GM21529 (cell line): Measurements from ENCODE around the gene CAPN12.

Source experiments
- ATAC-seq: cut with Tn5 transposase; IDR thresholded peaks from one replicate; pipeline ENCODE4 v1.9.1; 2021; ENCODE audit not compliant: unreplicated experiment

CAPN12 gene

DNA sequence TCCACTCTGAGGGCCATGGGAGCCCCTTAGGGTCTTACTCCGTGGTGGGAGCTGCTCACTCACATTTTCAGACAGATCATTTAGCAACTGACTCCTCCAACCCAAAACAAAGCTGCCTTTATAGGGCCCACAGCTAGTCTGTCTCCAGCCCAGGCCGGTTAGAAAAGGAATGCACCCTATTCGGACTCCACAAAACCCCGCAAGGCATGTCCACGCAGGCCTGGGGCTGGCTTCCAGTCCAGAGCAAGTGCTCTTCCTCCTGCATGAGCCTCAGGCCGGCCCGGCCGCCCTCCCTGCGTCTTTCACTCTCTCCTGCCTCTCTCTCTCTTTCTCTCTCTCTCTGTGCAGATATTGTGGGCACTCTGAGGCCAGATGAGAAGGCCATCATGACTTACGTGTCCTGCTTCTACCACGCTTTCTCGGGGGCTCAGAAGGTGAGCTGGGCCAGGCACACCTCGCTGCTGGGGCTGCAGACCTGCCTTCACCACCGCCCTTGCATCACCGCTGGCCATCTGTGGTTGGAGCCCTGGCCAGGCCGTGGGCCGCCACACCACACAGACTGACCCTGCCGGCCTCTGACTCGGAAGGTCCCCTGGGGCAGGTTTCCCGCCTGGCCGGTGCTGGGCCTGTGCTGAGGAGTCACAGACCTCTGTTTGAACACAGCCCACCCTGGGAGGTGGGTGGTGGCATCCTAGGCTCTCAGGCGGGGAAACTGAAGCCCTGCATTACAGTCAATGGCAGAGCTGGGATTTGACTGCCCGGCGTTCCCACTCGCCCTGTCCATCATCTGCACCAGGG is 33.1 kb downstream of the CAPN12 start:
- ATAC-seq = no peak

DNA sequence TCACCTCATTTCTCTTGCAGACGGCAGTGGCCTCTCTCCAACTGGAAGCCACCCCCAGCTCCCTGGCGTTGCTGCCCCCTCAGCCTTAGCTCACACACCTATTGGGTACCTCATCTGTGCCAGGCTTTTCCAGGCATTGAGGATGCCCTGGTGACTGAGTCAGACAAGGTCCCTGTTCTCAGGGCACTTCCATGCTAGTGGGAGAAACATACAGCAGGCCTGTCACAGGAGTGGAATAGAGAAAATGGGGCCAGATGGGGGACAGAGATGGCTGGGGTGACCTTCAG is 33.9 kb downstream of the CAPN12 start:
- ATAC-seq = no peak

DNA sequence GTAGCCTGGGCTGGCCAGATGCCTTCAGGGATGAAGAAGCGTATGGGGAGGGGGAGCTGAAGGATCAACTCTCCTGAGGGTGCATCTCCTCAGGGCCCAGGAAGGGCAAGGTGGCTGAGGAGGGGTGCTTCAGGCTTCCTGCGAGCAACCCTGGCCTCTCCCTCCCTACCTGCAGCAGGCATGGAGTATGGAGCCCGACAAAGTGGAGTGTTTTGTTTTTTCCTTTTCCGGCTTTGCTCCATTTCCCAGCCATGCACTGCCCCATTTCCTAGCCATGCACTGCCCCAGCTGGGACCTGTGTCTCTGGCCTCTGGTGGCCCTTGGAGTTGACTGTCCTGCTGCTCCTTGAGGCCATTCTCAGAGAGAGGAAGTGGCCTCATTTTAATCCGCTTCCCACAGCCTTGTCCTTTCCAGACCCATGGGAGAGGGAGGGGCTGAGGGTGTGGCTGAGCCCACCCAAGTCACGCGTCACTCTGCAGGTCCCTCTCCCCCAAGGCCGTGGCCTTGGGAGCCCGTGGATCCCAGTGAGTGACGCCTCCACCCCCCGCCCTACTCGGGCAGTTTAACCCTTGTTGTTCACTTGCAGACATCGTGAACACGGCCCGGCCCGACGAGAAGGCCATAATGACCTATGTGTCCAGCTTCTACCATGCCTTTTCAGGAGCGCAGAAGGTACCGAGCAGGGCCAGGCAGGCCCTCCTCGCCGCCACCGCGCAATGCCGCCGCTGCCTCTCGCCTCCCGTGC is 34.4 kb downstream of the CAPN12 start:
- ATAC-seq = no peak

DNA sequence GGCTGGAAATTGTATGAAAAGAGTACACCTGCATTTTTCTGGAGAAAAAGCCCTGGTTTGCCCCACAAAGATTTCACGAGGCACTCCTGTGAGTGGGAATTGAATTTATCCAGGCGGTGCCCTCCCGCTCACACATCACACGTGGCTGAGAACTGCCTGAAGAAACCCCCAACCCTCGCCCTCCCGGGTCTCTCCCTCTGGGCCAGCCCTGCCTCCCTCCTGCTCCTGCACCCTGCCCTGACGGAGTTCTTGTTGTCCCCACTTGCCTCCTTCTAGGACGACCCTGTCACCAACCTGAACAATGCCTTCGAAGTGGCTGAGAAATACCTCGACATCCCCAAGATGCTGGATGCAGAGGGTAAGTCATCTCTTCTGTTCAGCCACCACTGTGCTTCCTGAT is 35.2 kb downstream of the CAPN12 start:
- no peak for ATAC-seq

DNA sequence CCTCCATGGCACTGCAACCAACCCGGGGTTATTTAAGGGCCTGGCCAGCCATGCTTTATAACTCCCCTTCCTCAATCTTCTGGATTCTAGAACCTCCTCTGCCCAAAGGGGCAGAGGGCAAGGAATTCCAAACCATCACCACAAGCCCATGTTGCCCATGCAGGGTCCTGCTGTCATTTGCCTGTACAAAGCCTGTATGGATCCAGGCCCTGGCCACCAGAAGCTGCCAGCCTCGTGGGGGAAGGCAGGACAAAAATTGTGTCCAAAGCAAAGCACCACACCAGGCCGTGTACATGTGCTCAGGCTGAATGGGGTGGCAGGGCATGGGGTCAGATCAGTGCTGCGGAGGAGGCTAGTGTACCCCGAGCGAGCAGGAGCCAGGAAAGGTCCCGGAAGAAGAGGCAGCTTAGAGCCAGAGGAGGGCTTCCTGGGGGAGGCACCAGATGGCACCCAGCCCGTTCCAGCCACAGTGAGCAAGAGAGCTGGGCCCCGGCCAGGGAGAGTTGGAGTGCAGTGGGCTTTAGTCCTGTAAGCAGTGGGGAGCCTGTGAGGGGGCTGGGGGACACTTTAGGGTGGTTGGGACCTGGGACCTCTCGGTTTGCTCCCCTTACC is 35.8 kb downstream of the CAPN12 start:
- no peak for ATAC-seq

DNA sequence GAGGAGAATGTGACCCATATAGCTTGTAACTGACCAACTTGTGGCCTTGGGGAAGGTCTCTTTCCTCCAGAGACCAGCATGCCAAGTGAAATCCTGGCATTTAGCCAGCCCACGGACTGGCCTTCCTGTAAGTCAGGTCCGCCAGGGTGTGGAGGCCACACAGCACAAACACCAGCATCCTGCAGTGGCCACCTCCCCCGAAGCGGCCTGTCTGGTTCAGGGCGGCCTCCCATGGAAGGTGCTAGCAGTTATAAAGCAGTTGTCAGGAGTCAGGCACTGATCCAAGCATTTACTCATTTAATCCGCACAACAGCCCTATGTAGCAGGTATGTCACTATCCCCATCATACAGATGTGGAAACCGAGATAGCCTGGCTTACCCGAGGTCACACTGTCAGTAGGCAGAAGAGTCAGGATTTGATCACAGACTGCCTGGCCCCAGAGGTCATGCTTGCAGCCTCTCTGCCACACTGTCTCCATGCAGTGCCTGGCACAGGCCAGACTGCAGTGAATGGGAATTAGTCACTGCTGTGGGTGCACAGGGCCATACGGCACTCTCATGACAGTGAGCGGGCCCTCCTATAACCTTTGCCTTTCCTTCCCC is 36.7 kb downstream of the CAPN12 start:
- ATAC-seq = no peak

DNA sequence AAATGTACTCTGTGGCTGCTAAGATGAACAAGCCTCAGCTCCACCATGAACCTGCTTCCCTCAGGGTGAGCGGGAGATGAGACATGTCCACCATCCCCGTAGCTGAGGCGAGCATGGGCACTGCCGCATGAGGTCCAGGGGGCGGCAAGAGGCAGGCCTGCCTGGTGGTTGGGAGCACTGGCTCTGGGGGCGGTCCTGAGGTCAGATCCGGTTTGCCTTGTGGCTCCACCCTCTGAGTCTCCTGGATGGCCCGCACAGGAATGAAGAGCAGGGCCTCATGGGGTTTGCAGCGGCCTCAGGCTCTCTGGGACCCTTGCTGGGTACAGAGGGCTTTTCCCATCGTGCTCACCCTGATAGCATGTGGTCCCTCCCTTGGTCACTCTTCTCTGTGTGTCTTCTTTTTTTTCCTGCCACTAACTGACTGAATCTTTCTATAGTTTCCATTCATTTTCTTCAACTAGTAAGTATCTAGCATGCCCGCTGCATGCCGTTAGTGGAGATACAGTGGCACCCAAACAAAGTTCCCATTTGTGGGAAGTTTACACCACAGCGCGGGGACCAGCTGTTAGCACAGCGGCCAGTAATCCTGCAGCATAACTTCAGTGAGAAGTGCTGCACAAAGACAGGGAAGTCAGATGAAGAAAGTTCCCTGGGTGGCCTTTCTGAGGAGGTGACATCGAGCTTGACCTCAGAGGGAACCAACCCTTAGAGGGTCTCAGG is 37.3 kb downstream of the CAPN12 start:
- ATAC-seq = no peak

DNA sequence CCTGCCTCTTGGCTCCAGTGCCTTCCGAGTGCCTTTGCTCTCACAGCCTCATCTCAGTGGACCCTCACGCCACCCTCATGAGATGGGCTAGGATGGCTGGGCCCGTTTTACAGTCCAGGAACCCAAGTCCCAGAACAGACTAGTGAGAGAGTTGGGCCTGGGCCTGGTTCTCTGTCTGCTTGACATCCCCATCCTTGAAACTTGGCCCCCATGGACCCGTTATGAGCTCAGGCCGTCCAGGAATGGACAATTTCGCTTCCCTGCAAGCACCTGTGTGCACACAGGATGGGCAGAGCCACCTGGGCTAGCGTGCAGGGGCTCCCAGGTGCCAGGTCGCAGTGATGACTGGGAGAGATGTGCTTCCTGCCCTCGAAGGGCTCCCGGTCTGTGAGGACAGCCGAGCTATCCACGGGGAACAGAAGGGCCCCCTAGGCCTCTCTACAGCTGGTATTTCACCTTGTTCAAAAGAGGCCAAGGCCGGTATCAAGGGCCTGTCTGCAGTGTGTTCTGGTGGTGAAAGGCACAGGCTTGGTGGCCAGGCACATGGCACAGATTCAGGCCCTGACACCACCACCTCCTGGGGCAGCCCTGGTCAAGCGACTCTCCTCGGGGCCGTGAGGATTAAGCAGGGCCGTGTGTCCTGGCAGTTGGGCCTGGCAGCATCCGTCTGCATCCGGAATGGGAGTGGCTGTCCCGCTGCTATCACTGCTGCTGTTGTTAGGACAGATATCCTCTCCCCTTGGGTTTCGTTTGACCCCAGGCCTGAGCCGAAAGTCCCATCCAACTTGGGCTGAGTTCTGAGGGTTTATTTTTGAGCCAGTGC is 38.9 kb downstream of the CAPN12 start:
- ATAC-seq = no peak

DNA sequence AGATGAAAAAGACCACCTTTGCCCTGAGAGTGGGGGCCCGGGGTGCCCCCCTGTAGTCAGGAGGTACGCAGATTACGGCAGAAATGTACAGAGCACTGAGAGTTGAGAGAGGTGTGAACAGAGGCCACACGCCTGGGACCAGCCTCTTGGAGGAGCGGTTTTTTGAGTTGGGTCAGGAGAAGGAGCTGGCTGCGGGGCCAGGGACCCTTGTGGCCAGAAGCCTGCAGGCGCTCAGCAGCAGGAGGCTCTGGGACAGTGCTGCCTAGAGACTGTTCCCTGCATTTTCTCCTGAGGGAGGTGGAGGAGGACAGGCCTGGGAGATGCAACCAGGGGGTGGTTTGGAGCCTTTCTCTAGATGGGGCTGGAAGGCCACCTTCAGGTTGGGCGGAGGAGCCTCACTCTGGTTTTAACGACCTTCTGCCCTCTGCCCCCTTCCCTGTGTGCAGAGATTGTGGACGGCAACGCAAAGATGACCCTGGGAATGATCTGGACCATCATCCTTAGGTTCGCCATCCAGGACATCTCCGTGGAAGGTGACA is 39.7 kb downstream of the CAPN12 start:
- no peak for ATAC-seq

DNA sequence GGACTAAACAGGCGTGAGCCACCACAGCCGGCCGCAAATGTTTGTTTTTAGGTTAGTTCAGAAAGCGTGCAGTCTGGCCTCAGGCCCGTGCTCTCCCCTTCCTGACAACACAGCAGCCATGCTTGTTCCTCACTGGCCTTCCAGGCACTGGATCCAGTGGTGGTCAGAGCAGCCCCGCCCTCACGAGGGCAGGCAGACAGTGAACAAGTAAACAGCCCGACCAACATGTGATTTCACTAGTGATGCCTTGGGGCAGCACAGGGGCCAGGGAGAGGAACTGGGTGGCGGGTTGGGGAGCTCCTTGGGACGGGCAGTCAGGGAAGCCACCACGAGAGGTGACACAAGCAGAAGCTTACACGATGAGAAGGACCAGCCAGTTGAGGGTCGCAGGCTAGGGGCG is 40.8 kb downstream of the CAPN12 start:
- no peak for ATAC-seq

DNA sequence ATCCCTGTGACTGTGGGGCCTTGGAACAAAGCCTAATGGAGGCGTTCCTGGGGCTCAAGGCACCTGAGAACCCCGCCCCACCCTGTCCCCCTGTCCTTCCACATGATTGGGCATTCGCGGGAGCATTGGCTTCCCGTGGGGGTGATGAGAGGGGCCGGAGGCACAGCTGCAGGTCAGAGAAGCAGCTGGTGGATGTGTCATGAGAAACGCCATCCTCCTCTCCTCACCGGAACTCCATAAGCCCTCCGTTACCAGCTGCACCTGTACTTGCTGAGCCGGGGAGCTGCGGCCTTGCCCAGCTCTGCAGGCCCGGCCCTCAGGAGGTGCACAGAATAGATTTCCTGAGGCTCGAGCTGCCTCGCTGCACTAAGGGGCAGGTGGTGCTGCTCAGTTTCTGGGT is 42.0 kb downstream of the CAPN12 start:
- no peak for ATAC-seq

DNA sequence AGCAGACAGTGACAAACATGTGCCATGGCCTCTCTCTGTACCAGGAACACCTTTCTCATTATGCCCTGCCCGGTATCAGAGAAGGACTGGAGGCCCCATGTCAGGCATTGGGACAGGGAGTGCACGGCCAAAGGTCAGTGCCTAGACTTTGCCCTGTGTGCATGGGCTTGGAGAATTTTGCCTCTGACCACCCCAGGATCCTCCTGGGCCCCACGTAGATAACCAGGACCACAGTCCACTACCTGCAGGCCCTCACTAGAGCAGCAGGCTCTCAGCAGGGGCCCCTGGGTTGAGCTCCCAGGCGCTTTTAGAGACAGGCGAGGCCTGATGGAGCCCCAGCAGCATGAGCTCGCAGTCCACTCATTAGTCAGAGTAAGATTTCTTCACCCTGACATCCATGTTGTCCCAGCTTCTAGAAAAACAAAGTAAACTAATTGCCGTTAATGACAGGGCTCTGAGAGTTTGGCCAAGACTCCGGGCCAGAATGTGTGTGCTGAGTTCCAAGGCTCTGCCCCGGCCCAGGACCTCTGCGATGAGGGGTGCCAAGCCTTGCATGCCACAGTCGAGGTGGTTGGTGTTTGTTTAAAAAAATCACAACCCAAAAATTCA is 42.7 kb downstream of the CAPN12 start:
- ATAC-seq = no peak

DNA sequence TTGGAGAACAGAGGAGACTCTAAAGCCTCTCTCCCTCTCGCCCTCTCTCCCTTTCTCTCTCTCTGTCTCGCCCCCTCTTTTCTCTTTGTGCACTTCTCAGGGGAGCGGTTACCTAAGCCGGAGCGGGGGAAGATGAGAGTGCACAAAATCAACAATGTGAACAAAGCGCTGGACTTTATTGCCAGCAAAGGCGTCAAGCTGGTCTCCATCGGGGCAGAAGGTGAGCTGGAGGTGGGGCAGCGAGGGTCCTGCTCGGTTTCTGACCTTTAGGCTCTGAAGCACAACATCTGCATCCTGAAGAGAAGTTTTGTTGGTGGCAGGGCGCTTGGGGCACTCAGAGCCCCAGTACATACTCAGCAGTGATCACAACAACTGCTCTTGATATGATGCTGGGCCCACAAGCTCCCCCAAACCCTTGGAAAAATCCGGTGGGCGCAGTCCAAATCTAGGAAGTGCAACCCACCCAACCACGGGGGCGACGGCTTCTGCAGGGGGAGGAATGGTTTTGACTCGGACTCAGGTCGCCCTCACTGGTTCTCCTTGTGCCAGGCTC is 43.3 kb downstream of the CAPN12 start:
- no peak for ATAC-seq

DNA sequence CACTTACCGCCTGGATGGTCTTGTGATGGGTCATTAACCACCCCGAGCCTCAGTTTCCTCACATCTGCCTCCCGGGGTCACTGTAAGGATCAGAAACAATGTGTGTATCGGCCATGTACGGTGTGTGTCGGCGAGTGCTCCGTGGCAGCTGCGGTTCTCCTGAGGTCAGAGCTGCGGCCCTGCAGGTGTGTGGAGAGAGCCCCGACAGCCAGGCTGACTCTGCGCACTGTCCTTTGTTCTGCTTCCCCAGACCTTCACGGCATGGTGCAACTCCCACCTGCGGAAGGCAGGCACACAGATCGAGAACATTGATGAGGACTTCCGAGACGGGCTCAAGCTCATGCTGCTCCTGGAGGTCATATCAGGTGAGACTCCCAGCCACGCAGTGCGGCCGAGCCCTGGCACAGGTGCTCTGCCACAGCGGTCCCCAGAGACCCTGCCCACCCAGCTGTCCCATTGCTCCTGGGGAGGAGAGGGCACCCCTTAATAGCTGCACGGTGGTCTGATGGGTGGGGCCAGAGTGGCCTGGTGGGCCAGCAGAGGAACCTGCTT is 43.8 kb downstream of the CAPN12 start:
- ATAC-seq = no peak

DNA sequence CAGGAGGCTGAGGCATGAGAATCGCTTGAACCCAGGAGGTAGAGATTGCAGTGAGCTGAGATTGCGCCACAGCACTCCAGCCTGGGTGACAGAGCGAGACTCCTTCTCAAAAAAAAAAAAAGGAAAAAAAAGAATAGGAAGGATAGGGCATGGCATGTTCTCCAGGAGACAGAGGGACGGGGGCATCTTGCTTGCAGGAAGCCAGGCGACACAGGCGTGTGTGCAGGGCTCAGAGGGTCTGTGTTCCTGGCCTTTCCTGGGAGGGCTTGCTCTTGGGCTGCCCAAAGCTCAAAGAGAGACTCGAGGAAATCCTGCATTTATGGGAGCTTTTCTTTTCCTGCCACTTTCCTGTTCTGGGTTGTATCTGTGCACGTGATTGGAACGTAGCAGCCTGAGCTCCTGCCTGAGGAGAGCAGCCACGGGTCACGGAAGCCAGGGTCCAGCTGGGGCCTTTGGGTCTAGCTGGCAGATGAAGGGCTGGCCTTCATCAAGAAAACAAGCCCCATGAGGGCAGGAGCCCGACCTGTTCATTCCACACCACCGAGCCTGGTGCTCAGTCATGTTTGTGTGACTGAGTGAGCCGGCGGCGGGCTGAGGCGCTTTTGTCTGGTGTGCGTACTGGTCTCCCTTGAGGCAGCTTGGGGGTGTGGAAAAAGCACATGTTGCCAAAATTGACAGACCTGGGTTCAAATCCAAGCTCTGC is 44.5 kb downstream of the CAPN12 start:
- ATAC-seq = no peak

DNA sequence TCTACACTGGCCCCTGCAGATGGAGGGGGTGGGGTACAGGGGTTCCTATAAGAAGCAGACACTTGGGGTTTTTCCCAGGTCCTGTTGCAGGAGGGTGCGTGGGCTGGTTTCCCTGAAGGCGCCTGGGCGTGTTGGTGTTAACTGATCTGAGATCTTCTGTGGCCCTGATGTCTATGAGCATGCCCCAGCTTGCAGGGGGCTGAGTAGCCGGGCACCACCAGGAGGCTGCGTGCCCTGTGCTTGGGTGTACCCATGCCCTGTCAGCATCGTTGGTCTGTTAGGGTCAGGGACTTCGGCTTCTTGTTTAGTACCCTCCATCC is 45.3 kb downstream of the CAPN12 start:
- ATAC-seq = no peak

DNA sequence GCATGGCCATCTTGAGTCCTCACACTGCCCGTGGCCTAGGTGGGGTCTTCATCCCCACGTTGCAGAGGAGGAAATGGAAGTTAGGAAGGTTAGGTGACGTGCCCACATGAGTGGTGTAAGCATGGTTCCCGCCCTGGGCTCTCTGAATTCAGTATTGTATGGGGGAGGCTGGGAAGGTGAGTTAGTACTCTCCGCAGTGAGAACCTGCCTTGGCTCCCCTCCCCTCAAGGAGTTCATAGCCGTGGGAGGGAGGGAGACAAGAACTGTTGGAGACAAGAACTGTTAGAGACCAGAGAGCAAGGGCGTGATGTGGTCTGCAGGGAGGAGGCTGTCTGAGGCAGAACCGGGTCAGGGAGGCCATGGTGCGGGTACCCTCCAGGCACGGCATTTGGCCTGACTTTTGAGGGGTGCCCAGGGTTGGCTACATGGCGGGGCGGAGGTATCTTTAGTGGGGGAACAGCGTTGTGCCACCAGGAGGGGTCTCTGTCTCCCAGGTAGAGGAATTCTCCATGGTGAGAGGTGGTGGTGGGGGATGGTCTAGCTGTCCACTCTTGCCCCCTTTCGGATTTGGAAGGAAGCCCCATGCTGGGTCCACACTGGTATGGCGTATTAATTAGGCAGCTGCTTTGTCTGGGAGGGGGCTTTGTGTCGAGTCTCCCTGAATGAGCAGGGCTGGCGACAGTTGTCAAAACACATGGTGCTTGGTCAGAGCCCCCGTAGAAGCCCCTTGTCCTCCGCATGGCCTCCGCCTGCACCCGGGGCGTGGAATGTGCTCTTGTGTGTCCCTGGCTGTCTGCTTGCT is 45.8 kb downstream of the CAPN12 start:
- ATAC-seq = no peak

DNA sequence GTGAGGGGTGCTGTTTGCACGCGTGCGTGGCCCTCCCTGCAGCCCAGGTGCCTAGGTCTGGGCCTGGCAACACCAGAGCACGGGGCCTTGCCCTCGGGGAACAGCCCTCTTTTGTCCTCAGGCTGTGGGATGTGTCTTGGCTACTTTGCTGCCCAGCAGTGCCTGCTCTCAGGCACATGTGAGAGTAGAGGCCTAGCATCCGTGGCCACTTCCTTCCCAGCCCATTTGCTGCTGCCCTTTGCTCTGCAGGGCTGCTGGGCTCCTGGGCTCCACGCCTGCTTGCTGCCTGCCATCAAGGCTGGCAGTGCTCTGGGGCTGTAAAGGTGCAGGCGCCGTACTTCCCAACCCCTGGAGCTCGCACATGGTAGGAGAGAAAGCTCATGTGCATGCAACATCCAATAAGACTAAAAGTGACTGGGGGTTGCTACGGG is 46.6 kb downstream of the CAPN12 start:
- no peak for ATAC-seq
